Measurements from ENCODE around the gene TNP1. TPM values are rescaled to one million over a fixed set of nuclear protein-coding genes. Genes with fewer than 3 reads are reported as not detected.

TNP1 gene
- polyA plus RNA-seq, 2 donors = not detected

- 54 to 61% methylated on average over 8 of the region's 8 CpGs for WGBS, 2 donors
- no peaks in the 10 kb centered on the region for H3K27me3 ChIP-seq (ENCODE audit: control insufficient read depth in 1 of 2, insufficient read depth in 2 of 2, low read length in 2 of 2)
- no peaks in the 10 kb centered on the region for H3K36me3 ChIP-seq (ENCODE audit: control insufficient read depth in 2 of 2, insufficient read depth in 2 of 2, low read length in 1 of 2)
- H3K4me1 ChIP-seq (ENCODE audit: control insufficient read depth in 2 of 2, insufficient read depth in 2 of 2, low read length in 1 of 2) = no peaks in the 10 kb centered on the region
- H3K9me3 ChIP-seq (ENCODE audit: control insufficient read depth in 2 of 2, insufficient read depth in 1 of 2, low read depth in 1 of 2, low read length in 1 of 2) = peaks cover 0 to 1% of the 10 kb centered on the region in 2 donors
- no peak overlapping the region for H3K27ac ChIP-seq (ENCODE audit: low read depth in 2 of 2, low read length in 1 of 2)
- H3K4me3 ChIP-seq (ENCODE audit: low read depth in 1 of 2, low read length in 2 of 2) = no peak overlapping the region
These were observed 29.2 kb upstream of the TNP1 start for GRCh38 chr2:216888887-216889622.

GRCh38 chr2:216888081-216888480 lies 28.2 kb upstream of the TNP1 start:
- 87 to 91% methylated on average over 5 of the region's 5 CpGs for WGBS, 2 donors
- Histone ChIP-seq H3K4me1 (ENCODE audit: control insufficient read depth in 2 of 2, insufficient read depth in 2 of 2, low read length in 1 of 2) (no peaks in the 10 kb centered on the region), H3K4me3 (ENCODE audit: low read depth in 1 of 2, low read length in 2 of 2) (no peak overlapping the region), H3K9me3 (ENCODE audit: control insufficient read depth in 2 of 2, insufficient read depth in 1 of 2, low read depth in 1 of 2, low read length in 1 of 2) (peaks cover 0 to 1% of the 10 kb centered on the region in 2 donors), H3K27ac (ENCODE audit: low read depth in 2 of 2, low read length in 1 of 2) (no peak overlapping the region), H3K27me3 (ENCODE audit: control insufficient read depth in 1 of 2, insufficient read depth in 2 of 2, low read length in 2 of 2) (no peaks in the 10 kb centered on the region), H3K36me3 (ENCODE audit: control insufficient read depth in 2 of 2, insufficient read depth in 2 of 2, low read length in 1 of 2) (no peaks in the 10 kb centered on the region)

GRCh38 chr2:216887138-216887537 lies 27.3 kb upstream of the TNP1 start:
- H3K4me3 ChIP-seq (ENCODE audit: low read depth in 1 of 2, low read length in 2 of 2) = no peak overlapping the region
- H3K36me3 ChIP-seq (ENCODE audit: control insufficient read depth in 2 of 2, insufficient read depth in 2 of 2, low read length in 1 of 2) = no peaks in the 10 kb centered on the region
- H3K27me3 ChIP-seq (ENCODE audit: control insufficient read depth in 1 of 2, insufficient read depth in 2 of 2, low read length in 2 of 2) = no peaks in the 10 kb centered on the region
- H3K4me1 ChIP-seq (ENCODE audit: control insufficient read depth in 2 of 2, insufficient read depth in 2 of 2, low read length in 1 of 2) = no peaks in the 10 kb centered on the region
- 79 to 84% methylated on average over 8 of the region's 8 CpGs for WGBS, 2 donors
- H3K9me3 ChIP-seq (ENCODE audit: control insufficient read depth in 2 of 2, insufficient read depth in 1 of 2, low read depth in 1 of 2, low read length in 1 of 2) = peaks cover 0 to 1% of the 10 kb centered on the region in 2 donors
- H3K27ac ChIP-seq (ENCODE audit: low read depth in 2 of 2, low read length in 1 of 2) = no peak overlapping the region

GRCh38 chr2:216885117-216885553 lies 25.3 kb upstream of the TNP1 start:
- Histone ChIP-seq H3K27ac (ENCODE audit: low read depth in 2 of 2, low read length in 1 of 2) (no peak overlapping the region), H3K4me1 (ENCODE audit: control insufficient read depth in 2 of 2, insufficient read depth in 2 of 2, low read length in 1 of 2) (no peaks in the 10 kb centered on the region), H3K9me3 (ENCODE audit: control insufficient read depth in 2 of 2, insufficient read depth in 1 of 2, low read depth in 1 of 2, low read length in 1 of 2) (peaks cover 0 to 1% of the 10 kb centered on the region in 2 donors), H3K4me3 (ENCODE audit: low read depth in 1 of 2, low read length in 2 of 2) (no peak overlapping the region), H3K36me3 (ENCODE audit: control insufficient read depth in 2 of 2, insufficient read depth in 2 of 2, low read length in 1 of 2) (no peaks in the 10 kb centered on the region), H3K27me3 (ENCODE audit: control insufficient read depth in 1 of 2, insufficient read depth in 2 of 2, low read length in 2 of 2) (no peaks in the 10 kb centered on the region)
- 95% methylated on average over 32 of the region's 32 CpGs for WGBS, 2 donors

- no peak overlapping the region for H3K4me3 ChIP-seq (ENCODE audit: low read depth in 1 of 2, low read length in 2 of 2)
- no peaks in the 10 kb centered on the region for H3K4me1 ChIP-seq (ENCODE audit: control insufficient read depth in 2 of 2, insufficient read depth in 2 of 2, low read length in 1 of 2)
- 93 to 98% methylated on average over 2 of the region's 2 CpGs for WGBS, 2 donors
These were observed 24.5 kb upstream of the TNP1 start for GRCh38 chr2:216884347-216884746.

GRCh38 chr2:216882876-216883275 lies 23.0 kb upstream of the TNP1 start:
- WGBS, 2 donors = 90% methylated on average over 6 of the region's 6 CpGs
- Histone ChIP-seq H3K27ac (ENCODE audit: low read depth in 2 of 2, low read length in 1 of 2) (no peak overlapping the region), H3K4me1 (ENCODE audit: control insufficient read depth in 2 of 2, insufficient read depth in 2 of 2, low read length in 1 of 2) (no peaks in the 10 kb centered on the region), H3K9me3 (ENCODE audit: control insufficient read depth in 2 of 2, insufficient read depth in 1 of 2, low read depth in 1 of 2, low read length in 1 of 2) (peaks cover 0 to 1% of the 10 kb centered on the region in 2 donors), H3K36me3 (ENCODE audit: control insufficient read depth in 2 of 2, insufficient read depth in 2 of 2, low read length in 1 of 2) (no peaks in the 10 kb centered on the region), H3K4me3 (ENCODE audit: low read depth in 1 of 2, low read length in 2 of 2) (no peak overlapping the region), H3K27me3 (ENCODE audit: control insufficient read depth in 1 of 2, insufficient read depth in 2 of 2, low read length in 2 of 2) (no peaks in the 10 kb centered on the region)

More at GRCh38 chr2:216884347-216884746, 24.5 kb upstream of the TNP1 start:
- no peak overlapping the region for H3K27ac ChIP-seq (ENCODE audit: low read depth in 2 of 2, low read length in 1 of 2)
- H3K9me3 ChIP-seq (ENCODE audit: control insufficient read depth in 2 of 2, insufficient read depth in 1 of 2, low read depth in 1 of 2, low read length in 1 of 2) = peaks cover 0 to 1% of the 10 kb centered on the region in 2 donors
- H3K36me3 ChIP-seq (ENCODE audit: control insufficient read depth in 2 of 2, insufficient read depth in 2 of 2, low read length in 1 of 2) = no peaks in the 10 kb centered on the region
- H3K27me3 ChIP-seq (ENCODE audit: control insufficient read depth in 1 of 2, insufficient read depth in 2 of 2, low read length in 2 of 2) = no peaks in the 10 kb centered on the region

- no peaks in the 10 kb centered on the region for H3K27me3 ChIP-seq (ENCODE audit: control insufficient read depth in 1 of 2, insufficient read depth in 2 of 2, low read length in 2 of 2)
- H3K4me1 ChIP-seq (ENCODE audit: control insufficient read depth in 2 of 2, insufficient read depth in 2 of 2, low read length in 1 of 2) = no peaks in the 10 kb centered on the region
- no peak overlapping the region for H3K4me3 ChIP-seq (ENCODE audit: low read depth in 1 of 2, low read length in 2 of 2)
- H3K36me3 ChIP-seq (ENCODE audit: control insufficient read depth in 2 of 2, insufficient read depth in 2 of 2, low read length in 1 of 2) = no peaks in the 10 kb centered on the region
- H3K27ac ChIP-seq (ENCODE audit: low read depth in 2 of 2, low read length in 1 of 2) = no peak overlapping the region
- peaks cover 0 to 1% of the 10 kb centered on the region in 2 donors for H3K9me3 ChIP-seq (ENCODE audit: control insufficient read depth in 2 of 2, insufficient read depth in 1 of 2, low read depth in 1 of 2, low read length in 1 of 2)
- 82 to 90% methylated on average over 4 of the region's 4 CpGs for WGBS, 2 donors
These were observed 21.5 kb upstream of the TNP1 start for GRCh38 chr2:216881411-216881810.

- Histone ChIP-seq H3K4me1 (ENCODE audit: control insufficient read depth in 2 of 2, insufficient read depth in 2 of 2, low read length in 1 of 2) (no peaks in the 10 kb centered on the region), H3K9me3 (ENCODE audit: control insufficient read depth in 2 of 2, insufficient read depth in 1 of 2, low read depth in 1 of 2, low read length in 1 of 2) (no peaks in the 10 kb centered on the region), H3K4me3 (ENCODE audit: low read depth in 1 of 2, low read length in 2 of 2) (no peak overlapping the region), H3K27me3 (ENCODE audit: control insufficient read depth in 1 of 2, insufficient read depth in 2 of 2, low read length in 2 of 2) (no peaks in the 10 kb centered on the region), H3K27ac (ENCODE audit: low read depth in 2 of 2, low read length in 1 of 2) (no peak overlapping the region), H3K36me3 (ENCODE audit: control insufficient read depth in 2 of 2, insufficient read depth in 2 of 2, low read length in 1 of 2) (no peaks in the 10 kb centered on the region)
- 59 to 63% methylated on average over 7 of the region's 7 CpGs for WGBS, 2 donors
These were observed 20.8 kb upstream of the TNP1 start for GRCh38 chr2:216880509-216881184.

- Histone ChIP-seq H3K27me3 (ENCODE audit: control insufficient read depth in 1 of 2, insufficient read depth in 2 of 2, low read length in 2 of 2) (no peaks in the 10 kb centered on the region), H3K27ac (ENCODE audit: low read depth in 2 of 2, low read length in 1 of 2) (no peak overlapping the region), H3K4me1 (ENCODE audit: control insufficient read depth in 2 of 2, insufficient read depth in 2 of 2, low read length in 1 of 2) (no peaks in the 10 kb centered on the region), H3K36me3 (ENCODE audit: control insufficient read depth in 2 of 2, insufficient read depth in 2 of 2, low read length in 1 of 2) (no peaks in the 10 kb centered on the region), H3K4me3 (ENCODE audit: low read depth in 1 of 2, low read length in 2 of 2) (no peak overlapping the region), H3K9me3 (ENCODE audit: control insufficient read depth in 2 of 2, insufficient read depth in 1 of 2, low read depth in 1 of 2, low read length in 1 of 2) (no peaks in the 10 kb centered on the region)
- WGBS, 2 donors = 86% methylated on average over 6 of the region's 6 CpGs
These were observed 20.1 kb upstream of the TNP1 start for GRCh38 chr2:216879727-216880508.
